ENCODE measurements around the gene APOC3.

DNA sequence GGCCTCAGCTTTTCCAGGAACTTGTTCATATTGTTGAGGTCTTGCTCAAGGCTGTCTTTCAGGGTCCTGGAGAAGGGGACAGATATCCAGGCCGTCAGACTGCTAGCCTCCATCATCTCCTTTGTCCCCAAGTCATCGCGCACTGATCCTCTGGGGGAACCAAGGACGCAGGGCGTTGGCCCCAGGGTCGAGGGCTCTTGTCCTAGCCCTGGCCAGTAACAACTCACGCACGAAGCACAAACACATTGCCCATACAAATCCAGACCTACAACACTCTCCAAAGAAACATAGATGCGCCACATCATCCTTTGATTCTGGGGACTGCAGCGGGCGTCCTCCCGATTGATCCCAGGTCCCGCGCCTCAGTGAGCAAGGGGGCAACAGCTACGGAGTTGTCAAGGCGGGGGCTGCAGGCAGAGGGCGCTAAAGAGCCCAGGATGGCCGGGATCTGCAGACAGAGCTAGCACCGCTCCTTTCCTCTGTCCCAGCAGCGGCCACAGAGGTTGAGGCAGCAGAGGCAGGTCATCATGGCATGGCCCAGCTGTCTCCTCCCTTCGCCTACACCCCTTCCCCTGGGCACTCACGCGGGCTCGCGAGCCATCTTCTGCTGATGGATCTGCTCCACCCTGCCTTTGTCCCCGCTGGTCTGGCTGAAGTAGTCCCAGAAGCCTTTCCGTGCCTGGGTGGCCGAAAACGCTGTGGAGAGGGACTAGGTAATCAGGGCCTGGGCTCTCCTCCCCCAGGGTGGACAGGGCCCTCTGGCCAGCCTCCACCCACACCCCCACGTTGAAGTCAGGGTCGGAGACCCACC lies 38.5 kb upstream of the APOC3 start:
- TF ChIP-seq, protein P1, sequence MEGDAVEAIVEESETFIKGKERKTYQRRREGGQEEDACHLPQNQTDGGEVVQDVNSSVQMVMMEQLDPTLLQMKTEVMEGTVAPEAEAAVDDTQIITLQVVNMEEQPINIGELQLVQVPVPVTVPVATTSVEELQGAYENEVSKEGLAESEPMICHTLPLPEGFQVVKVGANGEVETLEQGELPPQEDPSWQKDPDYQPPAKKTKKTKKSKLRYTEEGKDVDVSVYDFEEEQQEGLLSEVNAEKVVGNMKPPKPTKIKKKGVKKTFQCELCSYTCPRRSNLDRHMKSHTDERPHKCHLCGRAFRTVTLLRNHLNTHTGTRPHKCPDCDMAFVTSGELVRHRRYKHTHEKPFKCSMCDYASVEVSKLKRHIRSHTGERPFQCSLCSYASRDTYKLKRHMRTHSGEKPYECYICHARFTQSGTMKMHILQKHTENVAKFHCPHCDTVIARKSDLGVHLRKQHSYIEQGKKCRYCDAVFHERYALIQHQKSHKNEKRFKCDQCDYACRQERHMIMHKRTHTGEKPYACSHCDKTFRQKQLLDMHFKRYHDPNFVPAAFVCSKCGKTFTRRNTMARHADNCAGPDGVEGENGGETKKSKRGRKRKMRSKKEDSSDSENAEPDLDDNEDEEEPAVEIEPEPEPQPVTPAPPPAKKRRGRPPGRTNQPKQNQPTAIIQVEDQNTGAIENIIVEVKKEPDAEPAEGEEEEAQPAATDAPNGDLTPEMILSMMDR (IDR thresholded peaks at IDR 0.05; ENCODE audit: low read depth, low read length), result peak; percentile 82
- TF ChIP-seq EZH2phosphoT487 (IDR thresholded peaks at IDR 0.05; ENCODE audit: low read depth), result no peak
